Right ventricle myocardium inferior (tissue), 1 donor: ENCODE results near the gene OR51L1. TPM values are rescaled to one million over a fixed set of nuclear protein-coding genes. Genes with fewer than 3 reads are reported as not detected.

ENCODE experiments used
- ATAC-seq: fragments of 200-7000 bp; cut with Tn5 transposase; one replicate; pipeline ENCODE4 v1.9.1; 2020; ENCODE audit warnings: mild to moderate bottlenecking, moderate library complexity
- DNase-seq: peaks from one replicate; pipeline ENCODE4 v3.0.0; 2021; ENCODE audit errors: missing footprints
- intact Hi-C: fragments of 100-400 bp; cut with DNase I; formaldehyde crosslinking; loops from one replicate; pipeline ENCODE4 v1.11.0; 2022
- total RNA-seq: library from RNA; stranded (reverse); fragmentation: NEBNext Ultra II Directional; extraction: Animal tissue kit (Norgen Biotek cat#: 25700); gene quantifications from one replicate; pipeline ENCODE4 v1.2.1, GENCODE V29; 2021
- donor health status: DM: no; HTN: yes; CAD: no; lungs with severe emphysema.

Gene OR51L1
- total RNA-seq, 1 donor from 2014 or later, result not detected

GRCh38 chr11:5042091-5042490 lies 47.4 kb downstream of the OR51L1 start:
- intact Hi-C loops, result no loop called here
- ATAC-seq (no peak), DNase-seq (no peak)

DNA sequence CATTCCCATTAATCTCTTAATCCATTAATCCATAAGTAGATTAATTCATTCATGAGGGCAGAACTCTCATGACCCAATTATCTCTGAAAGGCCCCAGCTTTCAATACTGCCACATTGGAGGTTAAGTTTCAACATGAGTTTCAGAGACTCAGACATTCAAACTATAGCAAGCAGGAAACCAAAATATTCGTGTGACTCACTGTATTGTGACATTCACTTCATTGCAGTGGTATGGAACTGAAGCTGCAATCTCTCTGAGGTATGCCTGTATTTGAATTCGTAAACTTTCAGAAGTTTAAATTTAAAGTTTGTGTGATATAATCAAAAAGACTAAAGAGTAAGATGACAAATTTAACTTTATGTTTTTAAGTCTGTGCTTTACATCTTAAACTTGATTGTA lies 48.7 kb downstream of the OR51L1 start:
- no peak for ATAC-seq
- intact Hi-C loops, result no loop called here

GRCh38 chr11:5046226-5046625 lies 51.6 kb downstream of the OR51L1 start, which contains the start of gene OR52J3:
OR52J3 (plus strand) TSS chr11:5046526; CDS start chr11:5046526, 0 bp downstream.
- DNase-seq, result no peak
- no peak for ATAC-seq
- intact Hi-C loops, result no loop called here

More for the DNA sequence above, 48.7 kb downstream of the OR51L1 start:
- DNase-seq, result no peak

GRCh38 chr11:5046754-5047330 lies 52.2 kb downstream of the OR51L1 start:
- intact Hi-C loops, result no loop called here
- DNase-seq, result no peak
- no peak for ATAC-seq

Other genes starting within 250 kb of the OR51L1 start
- not detected for gene OR51F1, start 224.9 kb upstream of the OR51L1 start, total RNA-seq
- not detected for gene OR52R1, start 190.5 kb upstream of the OR51L1 start, total RNA-seq
- gene OR51F2, start 173.5 kb upstream of the OR51L1 start, total RNA-seq, result not detected
- not detected for gene OR51S1, start 145.6 kb upstream of the OR51L1 start, total RNA-seq
- gene OR51T1, start 113.0 kb upstream of the OR51L1 start, total RNA-seq, result not detected
- gene OR51A7, start 91.1 kb upstream of the OR51L1 start, total RNA-seq, result not detected
- gene OR51G2, start 75.5 kb upstream of the OR51L1 start, total RNA-seq, result not detected
- not detected for gene OR51G1, start 70.5 kb upstream of the OR51L1 start, total RNA-seq
- gene OR51A4, start 47.2 kb upstream of the OR51L1 start, total RNA-seq, result not detected
- not detected for gene OR51A2, start 39.1 kb upstream of the OR51L1 start, total RNA-seq
- not detected for gene OR52J3, start 51.7 kb downstream of the OR51L1 start, total RNA-seq
- not detected for gene OR52E2, start 64.8 kb downstream of the OR51L1 start, total RNA-seq
- gene OR52E1, start 74.7 kb downstream of the OR51L1 start, total RNA-seq, result not detected
- gene OR52A5, start 143.5 kb downstream of the OR51L1 start, total RNA-seq, result not detected
- gene OR52A1, start 159.9 kb downstream of the OR51L1 start, total RNA-seq, result not detected
- gene OR51V1, start 205.8 kb downstream of the OR51L1 start, total RNA-seq, result not detected
- 140 TPM for gene HBB, start 232.2 kb downstream of the OR51L1 start, total RNA-seq
- not detected for gene HBD, start 239.6 kb downstream of the OR51L1 start, total RNA-seq